HG02981 (cell line): ENCODE results near the gene PCARE.
"Not testable (repeated sequence)": the region's sequence is repeated elsewhere in the genome, so short reads cannot be mapped to it uniquely, and the experiment has no call there.

Experiments
- ATAC-seq: cut with Tn5 transposase; IDR thresholded peaks from one replicate; pipeline ENCODE4 v1.9.1; 2021; ENCODE audit warnings: mild to moderate bottlenecking, moderate library complexity; ENCODE audit not compliant: unreplicated experiment

Gene PCARE

DNA sequence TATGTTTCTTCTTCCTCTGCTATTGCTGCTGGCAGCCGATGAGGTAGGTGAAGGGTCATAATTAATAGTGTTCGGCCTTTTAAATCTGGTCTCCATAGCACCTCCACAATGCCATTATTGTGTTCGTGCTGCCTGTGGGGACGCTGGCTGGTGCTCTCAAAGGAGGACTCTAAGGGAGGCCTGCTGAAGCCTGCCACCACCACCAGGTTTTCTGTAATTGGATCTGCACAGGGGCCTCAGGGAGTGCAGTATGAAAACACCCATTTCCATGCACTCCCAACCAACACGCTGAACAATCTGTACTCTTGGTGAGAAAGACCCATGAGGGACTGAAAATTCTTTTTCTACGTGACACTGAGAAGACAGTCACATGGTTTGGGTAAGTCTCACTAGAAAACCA is 23.2 kb upstream of the PCARE start:
- ATAC-seq: no peak

DNA sequence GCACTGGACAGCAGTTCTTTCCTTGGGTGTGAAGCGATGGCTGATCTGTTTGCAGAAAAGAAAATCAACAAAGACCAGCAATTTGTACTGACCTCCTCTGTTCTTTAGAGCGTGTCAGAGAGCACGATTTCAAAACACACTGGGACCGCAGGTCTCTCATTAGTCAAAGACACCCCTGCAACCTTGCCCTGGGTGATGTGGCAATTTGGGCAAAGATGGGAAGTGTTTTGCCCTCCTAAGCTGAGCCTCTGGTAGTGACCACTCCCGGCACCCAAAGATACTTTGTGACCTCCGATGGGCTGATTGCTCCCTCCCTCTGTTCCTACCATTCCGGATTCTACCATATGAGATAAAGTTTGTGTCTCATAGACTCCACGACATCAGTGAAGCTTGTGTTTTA is 22.6 kb upstream of the PCARE start:
- ATAC-seq: no peak

DNA sequence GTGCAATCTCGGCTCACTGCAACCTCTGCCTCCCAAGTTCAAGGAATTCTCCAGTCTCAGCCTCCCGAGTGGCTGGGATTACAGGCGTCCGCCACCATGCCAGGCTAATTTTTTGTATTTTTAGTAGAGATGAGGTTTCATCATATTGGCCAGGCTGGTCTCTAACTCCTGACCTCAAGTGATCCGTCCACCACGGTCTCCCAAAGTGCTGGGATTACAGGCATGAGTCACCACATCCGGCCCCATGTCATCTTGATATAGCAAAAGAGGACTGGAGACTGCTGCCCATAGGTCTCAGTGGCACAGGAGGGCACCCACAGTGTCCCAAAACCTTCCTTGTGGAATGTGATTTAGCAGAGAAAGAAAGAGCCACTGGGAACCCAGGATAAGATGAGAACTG is 16.0 kb upstream of the PCARE start:
- ATAC-seq: not testable (repeated sequence)

DNA sequence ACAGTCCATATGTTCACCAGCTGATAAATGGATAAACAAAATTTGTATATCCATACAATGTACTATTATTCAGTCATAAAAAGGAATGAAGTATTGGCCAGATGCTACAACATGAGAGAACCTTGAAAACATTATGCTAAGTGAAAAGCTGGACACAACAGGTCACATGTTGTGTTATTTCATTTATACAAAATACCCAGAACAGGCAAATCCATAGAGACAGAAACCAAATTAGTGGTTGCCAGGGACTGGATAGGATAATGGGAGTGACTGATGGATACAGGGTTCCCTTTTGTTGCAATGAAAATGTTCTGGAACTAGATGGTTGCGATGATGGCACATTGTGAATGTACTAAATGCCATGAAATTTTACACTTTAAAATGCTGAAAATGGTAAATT is 10.2 kb upstream of the PCARE start:
- no peak for ATAC-seq

DNA sequence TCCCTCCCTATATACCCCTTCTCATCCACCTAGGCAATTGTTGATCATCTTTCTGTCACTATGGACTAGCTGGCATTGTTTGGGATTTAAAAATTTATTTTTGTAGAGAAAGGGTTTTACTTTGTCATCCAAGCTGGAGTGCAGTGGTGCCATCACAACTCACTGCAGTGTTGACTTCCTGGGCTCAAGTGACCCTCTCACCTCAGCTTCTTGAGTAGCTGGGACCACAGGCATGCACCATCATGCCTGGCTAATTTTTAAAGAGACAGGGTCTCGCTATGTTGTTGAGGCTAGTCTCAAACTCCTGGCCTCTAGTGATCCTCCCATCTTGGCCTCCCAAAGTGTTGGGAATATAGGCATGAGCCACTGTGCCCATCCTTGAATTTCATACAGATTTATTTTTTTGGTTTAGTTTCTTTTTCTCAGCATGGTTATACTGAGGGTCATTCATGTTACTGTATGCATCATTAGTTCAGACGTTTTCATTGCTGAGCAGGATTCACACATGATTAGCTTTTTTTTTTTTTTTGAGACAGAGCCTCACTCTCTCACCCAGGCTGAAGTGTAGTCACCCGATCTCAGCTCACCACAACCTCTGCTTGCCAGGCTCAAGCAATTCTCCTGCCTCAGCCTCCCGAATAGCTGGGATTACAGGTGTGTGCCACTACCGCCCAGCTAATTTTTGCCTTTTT is 8.6 kb upstream of the PCARE start:
- no peak for ATAC-seq

DNA sequence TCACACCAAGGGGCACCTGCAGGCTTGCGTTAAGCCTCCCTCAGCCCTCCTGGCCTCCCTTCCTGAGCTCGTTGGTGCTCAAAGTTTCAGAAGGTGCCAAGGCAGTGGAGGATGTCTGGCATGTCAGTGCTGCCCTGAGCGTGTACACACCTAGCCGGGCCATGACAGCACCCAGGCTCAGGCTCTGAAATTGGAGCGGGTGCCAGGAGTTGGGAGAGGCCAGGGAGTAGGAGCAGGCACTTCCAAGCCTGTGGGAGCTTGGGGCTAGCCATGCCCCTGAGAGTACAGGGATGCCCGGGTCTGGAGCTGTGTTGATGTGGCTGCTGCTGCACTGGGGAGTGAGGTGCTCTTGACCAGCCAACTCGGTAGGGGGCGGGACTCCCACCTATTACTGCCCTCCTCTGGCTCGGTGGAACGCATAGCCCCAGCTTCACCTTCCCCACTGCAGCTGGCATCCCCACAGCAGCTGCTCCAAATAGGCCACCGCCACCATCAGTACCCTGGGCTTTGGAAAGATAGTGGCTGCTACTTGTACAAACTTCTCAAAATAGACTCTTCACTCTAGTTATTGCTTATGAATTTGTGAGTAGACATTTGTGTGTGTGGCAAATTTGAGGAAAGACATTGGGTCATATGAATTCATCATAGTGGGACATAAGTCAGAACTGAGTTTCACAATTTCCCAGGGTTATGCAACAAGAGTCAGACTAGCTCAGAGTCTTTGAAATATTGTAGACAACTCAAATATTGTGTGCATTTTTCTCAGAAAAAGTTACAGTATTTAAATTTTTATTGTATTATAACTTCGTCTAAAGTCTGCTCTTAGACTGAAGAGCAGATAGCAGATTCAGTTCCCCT is 6.8 kb upstream of the PCARE start:
- ATAC-seq: no peak

DNA sequence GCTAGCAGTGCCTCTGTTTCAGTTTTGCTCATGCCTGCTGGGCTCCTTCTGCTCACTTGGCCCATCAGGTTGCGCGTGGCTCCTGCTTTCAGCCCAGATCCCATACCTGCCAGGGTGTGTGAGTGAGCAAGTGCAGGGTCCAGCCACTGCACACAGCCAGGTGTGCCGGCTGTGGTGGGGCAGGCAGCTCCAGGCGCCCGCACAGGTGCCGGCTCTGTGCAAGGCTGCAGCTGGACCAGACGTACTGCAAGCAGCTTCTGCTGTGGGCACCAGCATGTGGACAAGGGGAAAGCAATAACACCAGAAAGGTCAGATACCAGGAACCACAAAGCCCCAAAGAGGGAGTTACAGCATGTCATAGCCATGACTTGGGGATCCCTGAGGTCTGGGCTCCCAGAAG is 5.6 kb upstream of the PCARE start:
- ATAC-seq: no peak

DNA sequence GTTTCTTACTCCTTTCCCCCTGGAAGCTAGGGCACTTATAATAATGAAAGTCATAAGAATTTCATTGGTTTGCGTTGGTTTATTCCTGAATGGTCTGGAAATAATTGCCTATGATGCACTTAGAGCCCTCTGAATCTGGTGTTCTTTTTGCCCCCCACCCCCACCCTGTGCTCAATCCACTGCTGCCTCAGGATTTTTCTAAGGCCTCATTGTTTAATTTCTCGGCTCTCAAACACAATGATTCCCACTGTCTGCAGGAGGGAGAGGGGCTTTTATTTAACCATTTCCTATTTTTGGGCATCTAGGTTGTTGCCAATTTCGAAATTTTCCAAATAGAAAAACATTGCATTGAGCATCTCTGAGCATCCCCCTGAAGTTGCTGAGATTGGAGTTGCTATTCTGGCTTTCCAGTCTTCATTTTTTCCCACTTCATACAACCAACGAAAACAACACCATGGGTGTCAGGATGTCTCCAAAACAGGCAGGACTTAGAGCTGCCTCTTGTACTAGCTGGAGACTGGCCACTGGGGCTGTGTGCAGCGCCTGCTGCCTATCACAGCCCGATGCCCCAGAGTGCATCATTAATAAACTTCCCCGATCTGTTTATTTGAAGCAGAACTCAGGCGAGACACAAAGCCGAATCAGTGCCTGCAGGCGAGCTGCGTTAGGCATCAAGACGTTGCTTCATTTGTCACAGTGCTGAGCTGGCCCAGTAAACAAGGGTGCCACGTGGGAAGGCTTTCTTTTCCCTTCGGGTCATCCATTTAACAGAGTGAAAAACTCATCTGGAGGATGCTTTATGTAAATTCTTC is 1.8 kb upstream of the PCARE start:
- ATAC-seq: no peak

DNA sequence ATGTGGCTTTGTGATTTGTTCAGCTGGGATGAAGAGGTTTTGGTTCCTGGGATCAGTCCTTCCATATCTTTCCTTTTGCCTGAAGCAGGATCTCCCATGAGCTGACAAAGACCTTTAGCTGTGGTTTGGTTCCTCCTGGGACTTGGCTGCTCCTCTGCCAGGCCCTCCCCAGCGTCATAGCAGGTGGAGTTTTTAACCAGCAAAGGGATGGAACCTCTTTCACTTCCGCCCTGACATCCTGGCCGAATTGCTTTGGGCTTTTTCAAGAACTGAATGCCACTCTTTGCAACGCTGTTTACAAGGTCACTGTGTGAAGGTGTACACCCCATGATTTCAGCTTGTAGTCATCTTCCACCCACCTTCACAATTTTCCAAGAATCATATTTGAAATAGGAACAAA is 390 bp downstream of the PCARE start:
- ATAC-seq: no peak

DNA sequence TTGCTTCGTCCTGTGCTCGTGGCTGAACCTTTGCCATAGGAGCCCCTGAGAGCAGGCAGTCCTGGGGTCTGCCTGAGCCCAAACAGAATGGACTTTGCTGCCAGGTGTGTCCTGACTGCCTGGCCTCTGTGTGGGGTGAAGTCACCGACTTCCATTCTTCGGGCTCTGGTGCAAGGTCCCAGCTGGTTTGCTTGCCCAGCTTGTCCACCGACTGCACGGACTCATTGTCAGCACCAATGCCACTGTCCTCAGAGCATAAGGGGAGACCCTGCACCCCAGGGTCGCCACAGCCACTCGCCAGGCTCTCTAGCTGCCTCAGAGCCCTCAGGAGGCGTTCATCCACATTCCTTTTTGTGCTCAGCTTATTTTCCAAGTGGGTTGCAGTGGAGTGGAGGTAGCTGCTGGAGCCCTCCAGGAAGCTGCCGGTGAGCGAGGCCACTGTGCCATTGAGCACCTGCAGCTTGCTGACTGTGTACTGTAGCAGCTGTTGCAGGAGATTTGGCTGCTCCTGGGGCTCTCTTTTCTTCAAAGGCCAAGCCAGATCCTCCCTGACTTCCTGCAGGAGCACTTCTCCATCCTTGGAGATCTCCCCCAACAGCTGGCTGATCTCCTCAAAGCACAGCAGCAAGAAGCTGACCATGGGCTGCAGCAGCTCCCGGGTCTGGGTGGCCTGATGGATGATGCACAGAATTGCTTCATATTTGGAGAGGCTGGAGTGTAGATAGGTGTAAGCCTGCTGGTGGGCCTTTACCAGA is 1.2 kb downstream of the PCARE start:
- no peak for ATAC-seq

DNA sequence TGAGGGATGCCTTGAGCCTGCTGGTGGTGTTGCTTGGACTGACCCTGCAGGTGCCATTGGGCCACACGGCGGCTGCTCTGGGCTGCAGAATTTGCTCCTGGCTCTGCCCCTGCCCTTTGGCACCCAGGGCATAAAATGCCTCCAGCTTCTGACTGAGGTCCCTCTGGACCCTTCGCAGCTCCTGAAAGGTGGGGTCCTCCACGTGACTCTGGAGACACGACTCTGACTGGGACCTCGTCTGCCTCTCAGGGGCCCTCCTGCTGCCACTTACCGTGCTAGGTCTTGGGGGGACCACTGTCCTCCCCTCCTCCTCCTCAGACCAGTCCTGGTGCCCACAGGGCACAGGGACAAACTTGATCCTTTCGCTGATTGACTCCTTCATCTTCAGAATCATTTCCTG is 2.1 kb downstream of the PCARE start:
- no peak for ATAC-seq

DNA sequence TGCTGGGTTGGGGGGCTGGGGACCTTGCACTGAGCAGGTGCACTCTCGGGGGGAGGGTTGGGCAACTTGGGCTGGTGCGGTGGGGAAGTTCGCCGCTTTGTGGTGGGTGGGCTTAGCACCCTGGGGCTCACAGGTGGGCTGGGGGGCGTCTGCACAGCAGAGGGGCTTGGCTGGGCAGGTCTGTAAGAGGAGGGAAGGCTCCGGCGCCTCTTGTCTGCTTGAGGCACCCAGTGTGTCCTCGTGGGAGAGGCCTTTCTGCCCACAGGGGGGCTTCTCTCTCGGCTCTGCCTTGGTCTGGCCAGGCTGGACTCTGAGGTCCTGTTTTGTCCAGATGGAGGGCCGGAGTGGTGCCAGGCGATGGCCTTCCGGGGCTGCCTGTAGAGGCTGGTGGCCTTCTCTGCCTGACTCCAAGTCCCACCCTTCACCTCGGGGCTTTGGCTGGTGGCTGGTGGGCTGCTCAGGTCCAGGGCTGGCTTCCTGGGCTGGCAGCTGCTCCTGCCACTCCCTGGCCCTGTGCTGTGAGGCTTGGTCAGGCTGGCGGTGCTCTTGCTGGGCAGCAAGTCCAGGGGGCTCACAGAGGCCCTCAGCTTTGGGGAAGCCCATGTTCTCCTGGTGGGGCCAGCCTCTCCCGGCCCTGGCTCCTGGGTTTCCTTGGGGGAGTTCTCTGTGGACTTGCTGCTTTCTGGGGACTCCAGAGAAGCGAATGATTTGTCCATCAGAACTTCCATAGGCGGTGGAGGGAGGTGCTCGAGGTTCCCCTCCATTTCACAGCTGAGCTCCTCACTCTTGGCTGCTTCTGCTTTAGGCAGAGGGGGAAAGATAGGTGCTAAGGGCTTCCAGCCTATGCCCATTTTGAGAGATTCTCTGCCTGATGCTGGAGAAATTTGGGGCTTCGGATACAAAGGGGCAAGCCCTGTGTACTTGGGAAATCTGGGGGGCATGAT is 3.0 kb downstream of the PCARE start:
- ATAC-seq: no peak

DNA sequence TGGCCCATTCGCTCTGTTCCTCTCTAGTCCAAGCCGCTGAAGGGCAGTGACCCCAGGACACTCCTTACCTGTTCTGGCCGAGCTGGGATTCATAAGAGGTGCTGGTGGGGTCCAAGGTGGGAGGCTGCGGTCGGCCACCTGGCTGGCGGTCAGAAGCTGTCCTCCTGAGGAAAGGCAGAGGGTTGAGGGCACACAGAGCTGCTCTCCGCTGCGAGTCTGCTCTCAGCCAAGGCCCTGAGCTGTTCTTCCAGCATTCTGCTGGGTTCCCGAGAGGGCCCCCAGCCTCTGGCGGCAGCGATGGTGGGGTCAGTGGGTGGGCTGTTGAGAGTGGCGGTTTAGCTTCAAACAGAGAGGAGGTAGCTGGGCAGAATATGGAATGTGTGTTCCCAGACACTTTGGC is 3.8 kb downstream of the PCARE start:
- ATAC-seq: no peak

DNA sequence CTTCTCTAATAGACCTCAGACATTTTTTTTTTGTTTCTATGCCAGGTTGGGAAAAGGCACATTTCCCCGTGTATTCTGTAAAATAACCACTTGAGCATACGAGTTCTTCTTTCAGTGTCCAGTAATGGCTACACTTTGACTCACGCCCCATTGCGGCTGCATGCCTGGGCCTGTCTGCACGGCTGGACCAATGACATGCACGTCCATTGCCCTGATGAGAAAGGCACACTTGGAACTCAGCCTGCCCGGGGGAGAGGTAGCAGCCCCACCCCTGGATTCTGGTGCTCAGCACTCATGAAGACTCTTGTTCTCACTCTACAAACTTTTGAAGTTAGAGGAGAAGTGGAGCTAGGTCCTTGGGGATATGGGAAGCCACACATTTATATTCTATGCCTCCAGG is 5.8 kb downstream of the PCARE start:
- ATAC-seq: no peak

DNA sequence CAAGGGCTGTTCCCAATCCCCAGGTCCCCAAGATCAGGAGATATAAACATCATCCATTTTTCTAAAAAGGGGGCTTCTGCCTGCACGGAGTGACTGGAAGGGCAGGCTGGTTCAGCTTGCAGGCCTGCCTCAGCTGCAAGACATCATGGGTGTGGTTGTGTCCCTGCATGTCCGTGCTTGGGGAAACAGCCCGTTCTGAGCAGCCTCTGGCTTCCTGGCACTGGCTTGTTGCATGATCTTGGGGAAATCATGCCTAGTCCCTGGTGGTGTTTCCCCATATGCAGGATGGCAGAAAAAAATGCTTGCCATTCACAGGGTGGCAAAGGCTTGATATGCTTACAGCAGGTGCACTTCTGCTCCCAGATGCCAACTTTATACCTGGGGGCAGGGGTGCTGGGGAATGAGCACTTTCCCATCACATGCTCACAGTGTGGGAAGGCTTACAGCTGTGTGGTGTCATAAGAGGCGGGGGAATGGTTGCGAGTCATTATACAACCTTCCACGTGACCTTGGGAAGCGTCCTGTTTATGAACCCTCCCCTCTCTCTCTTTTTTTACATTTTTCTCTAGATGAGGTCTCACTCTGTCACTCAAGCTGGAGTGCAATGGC is 7.2 kb downstream of the PCARE start:
- ATAC-seq: no peak

DNA sequence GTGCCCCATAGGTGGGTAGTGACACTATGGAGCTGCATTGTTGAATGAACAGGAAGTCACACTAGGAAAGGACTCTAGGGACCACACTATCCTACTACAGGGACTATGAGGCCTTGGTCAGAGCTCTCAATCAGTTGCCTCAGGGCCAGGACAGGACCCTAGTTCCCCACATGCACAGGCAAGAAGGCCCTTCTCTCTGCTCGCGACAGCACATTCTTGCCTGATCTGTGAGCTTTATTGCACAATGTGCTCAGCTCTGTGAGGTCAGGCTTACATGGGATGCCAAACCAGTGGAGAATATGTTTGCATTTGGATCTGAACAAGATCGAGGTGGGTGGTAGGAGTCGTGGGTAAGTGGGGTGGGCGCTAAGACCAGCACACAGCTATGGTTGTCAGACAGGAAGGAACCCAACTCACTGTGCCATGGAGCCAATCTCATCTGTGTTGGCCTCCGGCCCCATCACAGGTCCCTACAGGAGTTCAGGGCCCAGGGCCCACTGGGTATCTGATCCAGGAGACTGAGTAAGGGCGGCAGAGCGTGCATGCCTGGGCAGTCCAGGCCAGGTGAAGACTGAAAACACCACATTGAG is 8.0 kb downstream of the PCARE start:
- no peak for ATAC-seq

DNA sequence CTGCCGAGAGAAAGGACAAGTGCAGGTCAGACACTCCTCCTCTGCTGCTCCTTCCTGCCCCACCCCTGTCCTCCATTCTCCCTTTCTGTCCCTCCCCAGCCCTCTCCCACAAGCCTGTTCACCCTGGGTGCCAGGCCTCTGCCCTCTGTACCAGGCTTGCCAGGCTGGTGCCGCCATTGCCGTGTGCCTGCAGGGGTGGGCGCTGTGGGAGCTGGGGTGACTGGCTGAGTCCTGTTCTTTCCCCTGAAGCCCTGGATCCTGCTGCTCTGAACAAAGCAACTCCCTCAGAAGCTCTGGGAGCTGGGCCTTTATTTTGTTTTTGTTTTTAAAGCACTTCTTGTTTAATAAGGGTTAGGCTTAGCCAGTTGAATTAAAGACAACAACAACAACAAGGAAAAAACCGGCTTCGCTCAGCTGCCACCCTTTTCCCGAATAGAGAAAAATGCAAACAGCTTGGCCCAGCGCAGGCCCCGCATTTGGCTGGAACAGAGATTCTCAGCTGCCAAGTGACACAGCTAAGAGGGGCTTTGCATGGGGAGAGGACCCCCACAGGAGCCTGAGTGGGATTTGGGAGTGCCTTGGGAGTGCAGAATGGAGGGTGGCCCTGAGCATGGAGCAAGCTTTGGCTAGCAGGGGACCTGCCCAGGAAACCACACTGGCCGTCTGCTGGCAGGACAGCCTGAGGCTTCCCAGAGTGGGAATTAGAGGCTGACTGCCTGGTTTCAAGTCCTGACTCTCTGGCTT is 9.1 kb downstream of the PCARE start:
- no peak for ATAC-seq

DNA sequence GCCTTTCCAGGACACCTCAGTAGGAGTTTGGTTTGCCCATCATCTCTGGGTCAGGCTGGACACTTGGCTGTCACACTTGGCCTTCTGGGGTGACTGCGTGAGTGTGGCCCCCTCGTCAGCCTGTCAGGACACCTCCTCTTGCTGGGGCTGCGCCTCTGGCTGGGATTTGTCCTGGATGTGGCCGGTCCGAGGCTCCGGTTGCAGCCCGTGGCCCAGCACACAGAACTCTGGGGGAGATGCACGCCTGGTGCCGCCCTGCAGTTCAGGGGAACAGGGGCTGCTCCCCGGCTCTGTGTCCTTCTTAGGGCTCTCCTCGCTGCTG is 9.6 kb downstream of the PCARE start:
- no peak for ATAC-seq

DNA sequence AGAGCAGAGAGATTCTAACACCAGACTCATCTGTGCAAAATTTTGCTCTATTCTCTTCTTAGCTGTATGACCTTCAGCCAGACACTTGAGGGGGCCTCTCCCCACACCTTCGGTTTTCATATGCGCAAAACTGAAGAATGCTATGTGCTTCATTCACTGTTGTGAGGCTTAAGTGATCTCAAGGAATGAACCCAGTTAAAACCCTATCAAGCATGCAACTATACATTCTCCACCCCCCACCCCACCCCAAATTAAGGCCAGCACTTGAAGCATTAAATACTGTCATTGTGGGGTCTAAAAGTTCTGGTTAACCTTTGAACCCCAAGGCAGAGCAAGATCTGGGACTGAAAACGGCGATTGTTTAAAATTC is 10.0 kb downstream of the PCARE start:
- ATAC-seq: no peak
